ENCODE results near the gene TBC1D1.

Gene TBC1D1

GRCh38 chr4:38023347-38024205 lies 132.7 kb downstream of the TBC1D1 start:
- H3K4me3 ChIP-seq (ENCODE audit: low read depth, low read length) = no peak overlapping the region
- no peak for TF ChIP-seq CTCF (IDR thresholded peaks at IDR 0.05; ENCODE audit: borderline replicate concordance, insufficient read depth, low read depth, low read length)

GRCh38 chr4:38024206-38024509 lies 133.3 kb downstream of the TBC1D1 start:
- no peak overlapping the region for H3K4me3 ChIP-seq (ENCODE audit: low read depth, low read length)
- no peak for TF ChIP-seq CTCF (IDR thresholded peaks at IDR 0.05; ENCODE audit: borderline replicate concordance, insufficient read depth, low read depth, low read length)

GRCh38 chr4:38025665-38026064 lies 134.8 kb downstream of the TBC1D1 start:
- no peak for TF ChIP-seq CTCF (IDR thresholded peaks at IDR 0.05; ENCODE audit: borderline replicate concordance, insufficient read depth, low read depth, low read length)
- H3K4me3 ChIP-seq (ENCODE audit: low read depth, low read length) = no peak overlapping the region

- no peak for TF ChIP-seq CTCF (IDR thresholded peaks at IDR 0.05; ENCODE audit: borderline replicate concordance, insufficient read depth, low read depth, low read length)
- H3K4me3 ChIP-seq (ENCODE audit: low read depth, low read length) = no peak overlapping the region
Observed at GRCh38 chr4:38026158-38026740, 135.4 kb downstream of the TBC1D1 start.

GRCh38 chr4:38030023-38030422 lies 139.1 kb downstream of the TBC1D1 start:
- H3K4me3 ChIP-seq (ENCODE audit: low read depth, low read length) = no peak overlapping the region
- TF ChIP-seq CTCF (IDR thresholded peaks at IDR 0.05; ENCODE audit: borderline replicate concordance, insufficient read depth, low read depth, low read length) = no peak

- TF ChIP-seq CTCF (IDR thresholded peaks at IDR 0.05; ENCODE audit: borderline replicate concordance, insufficient read depth, low read depth, low read length) = peak; percentile 24; the same call in 1 of the 2 replicates
Observed at GRCh38 chr4:38034986-38035882, 144.3 kb downstream of the TBC1D1 start.

More at GRCh38 chr4:38034986-38035882, 144.3 kb downstream of the TBC1D1 start:
- H3K4me3 ChIP-seq (ENCODE audit: low read depth, low read length) = no peak overlapping the region

Measured in GM12875 (cell line).